H1 (cell line): ENCODE results near the gene NAV3. TPM values are rescaled to one million over a fixed set of nuclear protein-coding genes. Genes with fewer than 3 reads are reported as not detected.

Experiments
- GTF2F1 ChIP-seq: IDR thresholded peaks from 2 replicates; pipeline ENCODE4 v1.6.1; 2012; ENCODE audit warnings: low read depth, low read length, improper control_type of control experiment, borderline replicate concordance
- RAD21 ChIP-seq, 2 experiments: IDR thresholded peaks in 1 of 2; conservative IDR thresholded peaks in 1 of 2; 2 replicates each; pipeline ENCODE4 v1.6.1; 2011; ENCODE audit warnings: low read depth in 2 of 2, low read length in 2 of 2, improper control_type of control experiment in 1 of 2, inconsistent platforms in 1 of 2, mild to moderate bottlenecking in 1 of 2, moderate library complexity in 1 of 2
- RNF2 ChIP-seq: fragments of 200-900, 300-1000 bp; sonication (generic); IDR thresholded peaks from 2 replicates; pipeline ENCODE4 v1.7.1; 2016; ENCODE audit warnings: borderline replicate concordance, low read depth, mild to moderate bottlenecking, antibody characterized with exemption, low read length; ENCODE audit not compliant: poor library complexity, severe bottlenecking; ENCODE audit errors: missing control alignments
- ZNF274 ChIP-seq: IDR thresholded peaks from 2 replicates; pipeline ENCODE4 v1.7.0; 2012; ENCODE audit warnings: low read length, borderline replicate concordance; ENCODE audit errors: extremely low read depth
- polyA plus RNA-seq, 7 experiments: library from polyadenylated mRNA; depleted of rRNA in 3 of 7; stranded (reverse) in 5 of 7; unstranded in 2 of 7; fragments of >200 nt in 5 of 7; fragments of 200-250 nt in 2 of 7; gene quantifications; 1 replicate in 5 of 7; 2 replicates in 1 of 7; 4 replicates in 1 of 7; pipeline versions ENCODE4 v1.2.1 to v1.2.3, GENCODE V29; 2011 to 2013; ENCODE audit warnings: missing spikeins in 2 of 7, mixed read lengths in 2 of 7
- total RNA-seq: library from RNA; stranded (reverse); fragmentation: NEBNext Ultra II Directional; extraction: Animal tissue kit (Norgen Biotek cat#: 25700); gene quantifications from 2 replicates; pipeline ENCODE4 v1.2.1, GENCODE V29; 2021

Gene NAV3
- total and polyA plus RNA-seq, 2 of the 8 experiments (the other 6 are each of a cell fraction or from before 2014, with no cell fraction given), result 0.47 to 5.0 TPM

DNA sequence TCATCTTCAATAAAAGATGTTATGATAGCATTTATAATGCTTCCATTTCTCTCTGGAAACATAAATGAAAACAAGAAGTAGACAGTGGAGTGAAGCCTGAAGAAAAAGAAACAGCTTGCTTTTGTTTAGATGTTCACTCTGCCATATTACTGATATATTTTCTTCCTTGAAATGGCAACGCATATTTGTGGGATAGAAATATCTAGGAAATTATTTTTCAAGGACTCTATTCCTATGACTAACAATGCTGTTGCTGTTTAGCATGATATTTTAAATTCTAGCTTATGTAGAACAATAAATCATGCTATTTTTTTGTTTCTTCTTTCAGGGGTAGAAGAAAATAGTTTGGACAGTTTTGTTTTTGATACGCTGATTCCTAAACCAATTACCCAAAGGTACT lies 359.0 kb downstream of the NAV3 start (continued):
- TF ChIP-seq ZNF274 (no peak), RNF2 (no peak), GTF2F1 (no peak), RAD21 (IDR thresholded peaks at IDR 0.05 in 1 of 2, conservative IDR thresholded peaks at IDR 0.05 in 1 of 2; ENCODE audit: low read depth in 2 of 2, low read length in 2 of 2) (no peak)
